Fibroblast of mammary gland (primary cell): ENCODE results near the gene MSLN.

Experiments used
- DNase-seq: peaks from one replicate; pipeline ENCODE4 v3.0.0-alpha.2; 2010; ENCODE audit warnings: low read depth
- H3K4me3 ChIP-seq: 2 replicates; pipeline ENCODE4 v1.5.1; 2011; ENCODE audit warnings: low read depth, mild to moderate bottlenecking, low read length, moderate library complexity; ENCODE audit not compliant: control insufficient read depth
- CTCF ChIP-seq: conservative IDR thresholded peaks from 2 replicates; pipeline ENCODE4 v1.5.1; 2011; ENCODE audit warnings: low read depth, low read length, inconsistent platforms; ENCODE audit not compliant: control insufficient read depth, insufficient read depth

The MSLN gene

GRCh38 chr16:794853-795466, 34.4 kb downstream of the MSLN start:
- H3K4me3 ChIP-seq = no peak overlapping the region
- DNase-seq = no peak
- TF ChIP-seq CTCF = no peak

- H3K4me3 ChIP-seq = no peak overlapping the region
- TF ChIP-seq CTCF = no peak
- DNase-seq = no peak
Observed at GRCh38 chr16:795580-796229, 35.2 kb downstream of the MSLN start.

GRCh38 chr16:796296-797119, 36.0 kb downstream of the MSLN start:
- no peak overlapping the region for H3K4me3 ChIP-seq
- TF ChIP-seq CTCF = no peak
- no peak for DNase-seq

- no peak for DNase-seq
- H3K4me3 ChIP-seq = no peak overlapping the region
- TF ChIP-seq CTCF = no peak
Observed at GRCh38 chr16:797120-797420, 36.5 kb downstream of the MSLN start.

GRCh38 chr16:797686-798085, 37.2 kb downstream of the MSLN start:
- no peak for TF ChIP-seq CTCF
- DNase-seq = no peak
- no peak overlapping the region for H3K4me3 ChIP-seq

- no peak for DNase-seq
- H3K4me3 ChIP-seq = no peak overlapping the region
- TF ChIP-seq CTCF = no peak
Observed at GRCh38 chr16:798666-799065, 38.1 kb downstream of the MSLN start.
